ENCODE measurements around the gene MINDY2.

The MINDY2 gene

GRCh38 chr15:58736018-58736643 lies 35.0 kb upstream of the MINDY2 start:
- no peak for DNase-seq (ENCODE audit: low read depth)
- no peak overlapping the region for H3K4me3 ChIP-seq (ENCODE audit: low read depth, low read length)
- TF ChIP-seq CTCF (conservative IDR thresholded peaks at IDR 0.05; ENCODE audit: low read depth, low read length), result no peak

- no peak for TF ChIP-seq CTCF (conservative IDR thresholded peaks at IDR 0.05; ENCODE audit: low read depth, low read length)
- no peak for DNase-seq (ENCODE audit: low read depth)
- H3K4me3 ChIP-seq (ENCODE audit: low read depth, low read length), result no peak overlapping the region
These were observed 33.8 kb upstream of the MINDY2 start for GRCh38 chr15:58737298-58737697.

DNA sequence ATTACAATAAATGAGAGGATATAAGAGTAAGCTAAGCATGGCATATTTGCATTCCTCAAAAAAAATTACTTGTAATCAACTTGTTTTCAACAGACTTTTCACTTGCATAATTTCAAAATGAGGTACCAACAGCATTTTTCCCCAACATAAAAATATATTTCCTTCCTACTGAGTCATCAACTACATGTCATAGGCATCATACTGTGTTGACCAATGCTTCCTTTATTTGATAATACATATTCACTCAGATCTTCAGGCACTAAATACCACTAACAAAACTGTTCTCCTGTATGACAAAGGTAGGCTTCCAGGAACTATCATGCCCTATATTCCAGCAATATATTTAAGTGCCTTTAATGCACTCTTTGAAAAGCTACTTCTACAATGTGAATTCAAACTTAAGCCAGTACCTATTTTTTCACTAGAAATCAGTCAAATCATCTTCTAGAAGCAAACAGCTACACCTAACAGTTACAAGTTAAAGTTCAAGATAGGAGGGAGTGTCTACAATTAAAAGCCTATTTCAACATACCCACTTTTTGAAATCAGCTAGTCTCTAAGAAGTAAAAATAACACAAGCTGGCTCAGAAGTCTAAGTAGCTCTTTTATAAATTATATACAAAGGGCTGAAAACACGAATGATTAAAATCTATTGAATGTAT lies 32.9 kb upstream of the MINDY2 start:
- no peak overlapping the region for H3K4me3 ChIP-seq (ENCODE audit: low read depth, low read length)
- TF ChIP-seq CTCF (conservative IDR thresholded peaks at IDR 0.05; ENCODE audit: low read depth, low read length), result no peak
- peak; percentile 70 for DNase-seq (ENCODE audit: low read depth)

DNA sequence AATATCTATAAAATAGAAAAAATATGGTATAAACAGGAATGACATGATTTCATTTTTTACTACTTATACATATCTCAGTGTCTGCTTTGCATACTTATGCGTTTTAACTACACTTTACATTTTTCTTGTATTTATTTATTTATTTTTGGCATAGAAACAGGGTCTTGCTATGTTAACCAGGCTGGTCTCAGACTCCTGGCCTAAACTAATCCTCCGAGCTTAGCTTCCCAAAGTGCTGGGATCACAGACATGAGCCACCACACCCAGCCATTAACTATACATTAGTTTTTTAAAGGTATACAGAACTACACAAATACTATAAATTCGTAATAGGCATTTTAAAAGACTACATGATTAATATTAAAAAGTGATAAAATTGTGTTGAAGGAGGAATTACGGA lies 30.7 kb upstream of the MINDY2 start:
- H3K4me3 ChIP-seq (ENCODE audit: low read depth, low read length), result no peak overlapping the region
- no peak for TF ChIP-seq CTCF (conservative IDR thresholded peaks at IDR 0.05; ENCODE audit: low read depth, low read length)
- no peak for DNase-seq (ENCODE audit: low read depth)

DNA sequence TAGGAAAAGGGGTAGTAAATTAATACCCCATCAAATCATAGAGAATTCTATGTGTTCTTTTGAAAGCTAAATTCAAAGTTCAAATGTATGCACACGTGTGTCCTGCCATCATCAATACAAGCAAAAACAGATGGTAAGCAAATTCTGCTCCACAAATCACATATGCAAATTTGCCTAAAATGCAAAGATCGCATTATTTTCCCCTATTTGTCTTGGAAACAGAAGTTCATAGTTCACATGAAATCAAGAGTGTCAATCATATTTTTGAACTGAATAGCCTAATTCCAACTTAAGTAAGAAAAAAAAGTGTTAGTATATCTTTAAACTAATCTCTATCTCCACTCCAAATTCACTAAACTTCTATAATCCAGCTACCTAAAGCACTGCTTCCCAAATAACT lies 30.1 kb upstream of the MINDY2 start:
- no peak for TF ChIP-seq CTCF (conservative IDR thresholded peaks at IDR 0.05; ENCODE audit: low read depth, low read length)
- no peak overlapping the region for H3K4me3 ChIP-seq (ENCODE audit: low read depth, low read length)
- DNase-seq (ENCODE audit: low read depth), result no peak

GRCh38 chr15:58742022-58742813 lies 28.9 kb upstream of the MINDY2 start:
- H3K4me3 ChIP-seq (ENCODE audit: low read depth, low read length), result no peak overlapping the region
- peak; percentile 93 for DNase-seq (ENCODE audit: low read depth)

More at GRCh38 chr15:58742022-58742813, 28.9 kb upstream of the MINDY2 start:
- no peak for TF ChIP-seq CTCF (conservative IDR thresholded peaks at IDR 0.05; ENCODE audit: low read depth, low read length)

All from choroid plexus epithelial cell (primary cell).